Activated naive CD8-positive, alpha-beta T cell treated with anti-CD3 and anti-CD28 coated beads, Interleukin-2, amount 10 ng/mL, durations not matched to agents 7 days and 5 days (primary cell): ENCODE data around the gene CNGB1. TPM values are rescaled to one million over a fixed set of nuclear protein-coding genes. Genes with fewer than 3 reads are reported as not detected.
"Not testable (repeated sequence)": the region's sequence is repeated elsewhere in the genome, so short reads cannot be mapped to it uniquely, and the experiment has no call there.

Experiments used
- ATAC-seq: fragments of 150-1000 bp; cut with Tn5 transposase; one replicate; pipeline ENCODE4 v1.10.0; 2021; ENCODE audit warnings: low read depth, moderate library complexity
- POLR2A ChIA-PET: fragments of 350-600 bp; sonication (Branson Sonifier 250); formaldehyde crosslinking; loops from one replicate; lab custom pipeline; 2021; ENCODE audit warnings: antibody characterized with exemption; lab: Charles Lee
- DNase-seq: peaks from one replicate; pipeline ENCODE4 v3.0.0; 2021
- H3K27ac Mint-ChIP-seq: one replicate; pipeline ENCODE4 v1.8.0; 2022; ENCODE audit warnings: mild to moderate bottlenecking, mixed read lengths
- H3K27me3 Mint-ChIP-seq: one replicate; pipeline ENCODE4 v1.8.0; 2022; ENCODE audit warnings: mild to moderate bottlenecking, moderate library complexity, mixed read lengths
- H3K36me3 Mint-ChIP-seq: one replicate; pipeline ENCODE4 v1.8.0; 2021; ENCODE audit warnings: mild to moderate bottlenecking, mixed read lengths
- H3K4me1 Mint-ChIP-seq: one replicate; pipeline ENCODE4 v1.8.0; 2021; ENCODE audit warnings: mixed read lengths
- H3K4me3 Mint-ChIP-seq: one replicate; pipeline ENCODE4 v1.8.0; 2022; ENCODE audit warnings: mild to moderate bottlenecking, moderate library complexity, mixed read lengths
- H3K9me3 Mint-ChIP-seq: one replicate; pipeline ENCODE4 v1.8.0; 2021; ENCODE audit warnings: mixed read lengths
- total RNA-seq, 2 experiments: library from RNA; stranded (reverse); gene quantifications; one replicate each; pipeline ENCODE4 v1.2.3, GENCODE V29; 2021

The CNGB1 gene
- total RNA-seq, 2 experiments from 2014 or later: not detected

DNA sequence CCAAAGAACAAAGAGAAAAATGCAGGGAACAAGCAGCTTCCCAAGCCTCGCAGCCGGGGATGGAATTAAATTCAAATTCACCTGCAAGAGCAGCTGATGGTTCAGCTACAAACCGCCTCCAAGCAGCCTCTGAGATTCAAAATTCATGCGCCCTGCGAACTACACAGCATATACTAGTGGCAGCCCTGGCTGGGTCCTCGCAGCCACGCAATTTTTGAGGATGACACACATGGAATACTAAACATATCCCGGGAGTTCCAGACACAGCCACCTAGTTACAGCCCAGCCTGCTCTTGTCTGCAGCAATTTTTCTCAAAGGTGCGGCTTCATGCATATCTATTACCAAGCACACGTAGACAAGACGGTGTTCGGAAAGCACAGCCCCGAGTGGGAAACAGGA lies 132.8 kb downstream of the CNGB1 start:
- no peak overlapping the region for H3K4me3 Mint-ChIP-seq
- H3K9me3 Mint-ChIP-seq: no peaks in the 10 kb centered on the region
- no peaks in the 10 kb centered on the region for H3K36me3 Mint-ChIP-seq
- POLR2A ChIA-PET: no interaction called here
- no peaks in the 10 kb centered on the region for H3K27me3 Mint-ChIP-seq
- H3K27ac Mint-ChIP-seq: no peak overlapping the region
- DNase-seq: no peak
- no peak for ATAC-seq
- no peaks in the 10 kb centered on the region for H3K4me1 Mint-ChIP-seq

- POLR2A ChIA-PET: no interaction called here
- Mint-ChIP-seq H3K27me3 (no peaks in the 10 kb centered on the region), H3K4me3 (no peak overlapping the region), H3K27ac (no peak overlapping the region), H3K4me1 (no peaks in the 10 kb centered on the region), H3K36me3 (no peaks in the 10 kb centered on the region), H3K9me3 (no peaks in the 10 kb centered on the region)
- no peak for ATAC-seq
- DNase-seq: no peak
These were observed 133.4 kb downstream of the CNGB1 start for GRCh38 chr16:57837305-57838125.

DNA sequence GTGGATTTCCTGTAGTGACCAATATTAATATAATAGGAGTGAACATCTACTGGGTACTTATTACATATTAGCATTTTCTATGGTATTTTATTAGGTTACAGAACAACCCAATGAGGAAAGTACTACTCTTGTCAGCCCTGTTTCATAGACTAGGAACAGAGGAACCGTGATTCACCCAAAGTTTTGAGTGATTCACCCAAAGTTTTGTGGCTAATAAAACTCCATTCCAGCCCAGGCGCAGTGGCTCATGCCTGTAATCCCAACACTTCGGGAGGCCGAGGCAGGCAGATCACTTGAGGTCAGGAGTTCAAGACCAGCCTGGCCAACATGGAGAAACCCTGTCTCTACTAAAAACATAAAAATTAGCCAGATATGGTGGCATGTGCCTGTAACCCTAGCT lies 135.5 kb downstream of the CNGB1 start:
- H3K4me1 Mint-ChIP-seq, POLR2A ChIA-PET: not testable (repeated sequence)

DNA sequence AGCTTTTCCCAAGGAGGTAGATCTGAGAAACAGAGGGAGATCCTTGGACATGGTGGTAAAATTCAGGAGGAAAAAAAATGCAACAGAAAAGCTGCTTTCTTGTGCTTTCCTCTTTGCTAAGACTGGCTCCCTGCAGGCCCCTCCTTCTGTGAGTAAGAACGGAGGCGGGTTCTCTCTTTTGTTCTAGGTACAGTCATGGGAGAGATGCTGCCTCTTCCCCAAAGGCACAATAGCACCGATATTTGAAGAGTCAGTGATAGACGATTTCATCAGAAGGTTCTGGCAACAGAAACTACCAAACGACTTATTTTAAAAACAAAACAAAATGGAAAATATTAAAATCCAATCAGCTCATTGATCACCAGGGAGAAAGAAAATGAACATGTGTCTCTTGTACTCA lies 136.0 kb downstream of the CNGB1 start:
- POLR2A ChIA-PET: no interaction called here
- H3K36me3 Mint-ChIP-seq: no peaks in the 10 kb centered on the region
- H3K4me1 Mint-ChIP-seq: no peaks in the 10 kb centered on the region

More for the DNA sequence above, 135.5 kb downstream of the CNGB1 start:
- not testable (repeated sequence) for DNase-seq, H3K9me3 Mint-ChIP-seq, ATAC-seq, H3K36me3 Mint-ChIP-seq, H3K4me3 Mint-ChIP-seq, H3K27me3 Mint-ChIP-seq, H3K27ac Mint-ChIP-seq

More for the DNA sequence above, 136.0 kb downstream of the CNGB1 start:
- no peaks in the 10 kb centered on the region for H3K9me3 Mint-ChIP-seq
- H3K27me3 Mint-ChIP-seq: no peaks in the 10 kb centered on the region
- no peak overlapping the region for H3K4me3 Mint-ChIP-seq
- DNase-seq (no peak), ATAC-seq (no peak)
- no peak overlapping the region for H3K27ac Mint-ChIP-seq

Other genes starting within 250 kb of the CNGB1 start
- gene KATNB1, start 235.4 kb downstream of the CNGB1 start, total RNA-seq: 10 to 100 TPM; 31.1 to 31.4 TPM
- 1 to 10 TPM; 1.1 to 1.9 TPM for gene KIFC3, start 168.6 kb downstream of the CNGB1 start, total RNA-seq
- 10 to 100 TPM; 21.5 to 21.8 TPM for gene ZNF319, start 29.5 kb upstream of the CNGB1 start, total RNA-seq
- 10 to 100 TPM; 47.4 to 53.9 TPM for gene USB1, start 30.3 kb upstream of the CNGB1 start, total RNA-seq
- gene MMP15, start 54.6 kb upstream of the CNGB1 start, total RNA-seq: under 1 TPM; 0.61 to 0.62 TPM
- 10 to 100 TPM; 38.5 to 40.6 TPM for gene CFAP20, start 158.3 kb upstream of the CNGB1 start, total RNA-seq
- gene CSNK2A2, start 227.0 kb upstream of the CNGB1 start, total RNA-seq: 10 to 100 TPM; 64.2 to 67.7 TPM